GM12865 (cell line): ENCODE measurements around the gene RASA2.
"Not testable (repeated sequence)": the region's sequence is repeated elsewhere in the genome, so short reads cannot be mapped to it uniquely, and the experiment has no call there.

Source experiments
- DNase-seq: peaks from one replicate; pipeline ENCODE4 v3.0.0; 2010; ENCODE audit warnings: low read depth
- H3K4me3 ChIP-seq: 2 replicates; pipeline ENCODE4 v1.5.1; 2011; ENCODE audit warnings: mild to moderate bottlenecking, low read depth, low read length, control low read depth
- TF ChIP-seq, protein P1 (sequence below): IDR thresholded peaks from 2 replicates; pipeline ENCODE4 v1.5.1; 2011; ENCODE audit warnings: low read length, control low read depth, low read depth, inconsistent platforms; ENCODE audit not compliant: insufficient read depth; ENCODE audit errors: missing control alignments

The RASA2 gene

DNA sequence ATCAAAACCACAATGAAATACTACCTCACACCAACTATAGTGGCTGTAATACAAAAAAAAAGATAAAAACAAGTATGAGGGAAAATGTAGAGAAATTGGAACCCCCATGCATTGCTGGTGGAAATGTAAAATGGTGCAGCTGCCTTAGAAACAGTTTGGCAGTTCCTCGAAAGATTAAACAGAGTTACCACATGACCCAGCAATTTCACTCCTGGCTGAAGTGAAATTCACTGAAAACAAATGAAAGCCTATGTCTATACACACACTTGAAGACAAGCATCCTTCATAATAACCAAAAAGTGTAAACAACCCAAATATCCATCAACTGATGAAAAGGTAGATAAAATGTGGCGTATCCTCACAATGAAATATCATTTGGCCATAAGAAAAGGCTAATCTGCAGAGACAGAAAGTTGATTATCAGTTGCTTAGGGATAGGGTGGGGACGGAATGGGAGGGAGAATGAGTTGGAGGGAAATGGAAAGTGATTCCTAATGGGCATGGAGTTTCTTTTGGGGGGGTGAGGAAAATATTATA, 20.1 kb upstream of the RASA2 start:
- no peak overlapping the region for H3K4me3 ChIP-seq
- TF ChIP-seq, protein P1, sequence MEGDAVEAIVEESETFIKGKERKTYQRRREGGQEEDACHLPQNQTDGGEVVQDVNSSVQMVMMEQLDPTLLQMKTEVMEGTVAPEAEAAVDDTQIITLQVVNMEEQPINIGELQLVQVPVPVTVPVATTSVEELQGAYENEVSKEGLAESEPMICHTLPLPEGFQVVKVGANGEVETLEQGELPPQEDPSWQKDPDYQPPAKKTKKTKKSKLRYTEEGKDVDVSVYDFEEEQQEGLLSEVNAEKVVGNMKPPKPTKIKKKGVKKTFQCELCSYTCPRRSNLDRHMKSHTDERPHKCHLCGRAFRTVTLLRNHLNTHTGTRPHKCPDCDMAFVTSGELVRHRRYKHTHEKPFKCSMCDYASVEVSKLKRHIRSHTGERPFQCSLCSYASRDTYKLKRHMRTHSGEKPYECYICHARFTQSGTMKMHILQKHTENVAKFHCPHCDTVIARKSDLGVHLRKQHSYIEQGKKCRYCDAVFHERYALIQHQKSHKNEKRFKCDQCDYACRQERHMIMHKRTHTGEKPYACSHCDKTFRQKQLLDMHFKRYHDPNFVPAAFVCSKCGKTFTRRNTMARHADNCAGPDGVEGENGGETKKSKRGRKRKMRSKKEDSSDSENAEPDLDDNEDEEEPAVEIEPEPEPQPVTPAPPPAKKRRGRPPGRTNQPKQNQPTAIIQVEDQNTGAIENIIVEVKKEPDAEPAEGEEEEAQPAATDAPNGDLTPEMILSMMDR: no peak
- DNase-seq: no peak

DNA sequence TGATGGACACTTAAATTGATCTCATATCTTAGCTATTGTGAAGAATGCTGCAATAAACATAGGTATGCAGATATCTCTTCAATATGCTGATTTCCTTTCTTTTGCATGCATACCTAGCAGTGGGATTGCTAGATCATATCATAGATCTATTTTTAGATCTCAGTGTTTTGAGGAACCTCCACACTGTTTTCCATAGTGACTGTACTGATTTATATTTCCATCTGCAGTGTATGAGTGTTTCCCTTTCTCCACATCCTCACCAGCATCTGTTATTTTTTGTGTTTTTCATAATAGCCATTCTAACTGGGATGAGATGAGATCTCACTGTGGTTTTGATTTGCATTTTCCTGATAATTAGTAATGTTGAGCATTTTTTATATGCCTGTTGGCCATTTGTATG, 17.1 kb upstream of the RASA2 start:
- no peak overlapping the region for H3K4me3 ChIP-seq
- TF ChIP-seq, protein P1: no peak
- no peak for DNase-seq

DNA sequence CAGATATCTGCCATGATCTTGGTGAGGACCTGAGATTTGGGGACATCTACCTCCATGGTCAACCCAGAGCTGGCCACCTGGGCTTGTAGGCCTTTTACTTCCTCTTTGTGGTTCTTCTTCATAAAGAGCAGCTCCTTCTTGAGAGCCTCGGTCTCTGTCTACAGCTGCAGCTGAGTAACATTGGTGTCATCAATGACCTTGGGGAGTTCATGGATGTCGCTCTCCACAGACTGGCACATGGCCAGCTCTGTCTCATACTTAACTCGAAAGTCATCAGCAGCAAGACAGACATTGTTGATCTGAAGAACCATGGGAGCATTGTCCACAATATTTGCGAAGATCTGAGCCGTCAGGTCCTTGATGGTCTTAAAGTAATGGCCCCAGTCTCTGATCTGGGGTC, 15.7 kb upstream of the RASA2 start:
- TF ChIP-seq, protein P1: no peak
- no peak for DNase-seq
- H3K4me3 ChIP-seq: no peak overlapping the region

DNA sequence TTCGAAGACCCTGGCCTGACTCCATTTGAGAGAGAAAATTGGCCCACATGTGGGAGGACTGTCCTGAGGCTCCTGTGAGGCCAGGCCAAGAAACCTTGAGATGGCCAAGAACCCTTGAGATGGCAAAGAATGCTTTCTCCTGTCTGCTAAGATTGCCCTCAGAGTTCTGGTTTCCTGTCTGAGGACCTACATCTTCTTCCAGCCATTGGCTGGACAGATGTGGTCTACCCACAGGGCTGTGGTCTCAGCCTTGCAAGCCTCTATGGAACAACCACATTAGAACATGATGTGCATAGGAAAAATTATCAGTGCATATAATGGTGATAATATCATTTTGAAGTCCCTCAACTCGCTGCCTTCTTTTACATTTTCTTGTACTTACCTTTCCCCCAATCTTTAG, 10.8 kb upstream of the RASA2 start:
- no peak for DNase-seq
- no peak overlapping the region for H3K4me3 ChIP-seq
- TF ChIP-seq, protein P1: no peak

DNA sequence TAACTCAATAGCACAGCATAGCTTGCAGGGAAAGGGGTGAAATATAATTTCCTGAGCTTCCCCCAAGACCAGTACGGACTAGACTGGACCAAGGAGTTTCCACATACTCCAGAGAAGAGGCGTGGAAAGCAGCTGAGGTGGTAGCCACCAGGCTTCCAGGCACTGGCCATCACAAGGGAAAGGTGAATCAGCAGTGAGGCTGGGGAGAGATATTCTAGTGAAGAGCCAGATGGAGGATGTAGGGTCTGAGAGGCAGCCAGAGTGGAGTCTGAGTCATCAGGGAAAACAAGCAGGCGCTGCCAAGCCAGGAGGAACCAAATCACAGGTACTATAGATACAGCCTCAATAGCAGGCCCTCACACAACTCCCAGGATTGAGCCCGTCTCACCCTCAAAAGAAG, 9.6 kb upstream of the RASA2 start:
- DNase-seq: no peak
- TF ChIP-seq, protein P1: no peak
- no peak overlapping the region for H3K4me3 ChIP-seq

DNA sequence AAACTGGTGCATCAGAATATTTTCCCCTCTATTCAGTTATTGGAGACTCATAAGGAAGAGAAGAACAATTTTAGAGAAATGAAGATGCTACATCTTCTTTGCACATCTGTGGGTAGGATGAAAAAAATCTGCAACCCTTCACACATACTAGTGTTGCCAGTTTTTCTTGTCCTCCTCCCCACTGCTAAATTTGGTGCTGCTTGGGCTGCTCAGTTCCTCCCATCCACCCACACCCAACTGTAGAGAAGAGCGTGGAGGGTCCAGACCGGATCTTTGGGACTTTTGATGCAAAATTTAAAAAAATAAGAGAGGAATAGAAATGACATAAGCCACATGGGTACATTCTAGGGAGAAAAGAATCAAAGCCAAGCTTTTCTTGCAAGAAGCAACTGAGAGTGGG, 8.7 kb upstream of the RASA2 start:
- H3K4me3 ChIP-seq: no peak overlapping the region

DNA sequence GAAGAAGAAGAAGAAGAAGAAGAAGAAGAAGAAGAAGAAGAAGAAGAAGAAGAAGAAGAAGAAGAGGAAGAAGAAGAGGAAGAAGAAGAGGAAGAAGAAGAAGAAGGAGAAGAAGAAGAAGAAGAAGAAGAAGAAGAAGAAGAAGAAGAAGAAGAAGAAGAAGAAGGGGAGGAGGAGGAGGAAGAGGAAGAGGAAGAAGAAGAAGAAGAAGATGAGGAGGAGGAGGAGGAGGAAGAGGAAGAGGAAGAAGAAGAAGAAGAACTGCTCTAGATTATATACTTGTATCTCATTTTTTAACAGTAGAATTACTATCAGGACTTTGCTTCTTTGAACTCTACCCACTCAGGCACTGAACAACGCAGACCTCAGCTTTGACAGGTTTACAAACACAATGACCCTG, 8.0 kb upstream of the RASA2 start:
- H3K4me3 ChIP-seq, DNase-seq: not testable (repeated sequence)

More for the DNA sequence above, 8.7 kb upstream of the RASA2 start:
- TF ChIP-seq, protein P1: no peak
- DNase-seq: no peak
